Measurements from ENCODE around the gene ASNSD1. TPM values are rescaled to one million over a fixed set of nuclear protein-coding genes. Genes with fewer than 3 reads are reported as not detected.

ASNSD1 gene
- total and polyA plus RNA-seq, 2 of the 13 experiments (the other 11 are each of a cell fraction or from before 2014, with no cell fraction given): 35.1 to 96.6 TPM

DNA sequence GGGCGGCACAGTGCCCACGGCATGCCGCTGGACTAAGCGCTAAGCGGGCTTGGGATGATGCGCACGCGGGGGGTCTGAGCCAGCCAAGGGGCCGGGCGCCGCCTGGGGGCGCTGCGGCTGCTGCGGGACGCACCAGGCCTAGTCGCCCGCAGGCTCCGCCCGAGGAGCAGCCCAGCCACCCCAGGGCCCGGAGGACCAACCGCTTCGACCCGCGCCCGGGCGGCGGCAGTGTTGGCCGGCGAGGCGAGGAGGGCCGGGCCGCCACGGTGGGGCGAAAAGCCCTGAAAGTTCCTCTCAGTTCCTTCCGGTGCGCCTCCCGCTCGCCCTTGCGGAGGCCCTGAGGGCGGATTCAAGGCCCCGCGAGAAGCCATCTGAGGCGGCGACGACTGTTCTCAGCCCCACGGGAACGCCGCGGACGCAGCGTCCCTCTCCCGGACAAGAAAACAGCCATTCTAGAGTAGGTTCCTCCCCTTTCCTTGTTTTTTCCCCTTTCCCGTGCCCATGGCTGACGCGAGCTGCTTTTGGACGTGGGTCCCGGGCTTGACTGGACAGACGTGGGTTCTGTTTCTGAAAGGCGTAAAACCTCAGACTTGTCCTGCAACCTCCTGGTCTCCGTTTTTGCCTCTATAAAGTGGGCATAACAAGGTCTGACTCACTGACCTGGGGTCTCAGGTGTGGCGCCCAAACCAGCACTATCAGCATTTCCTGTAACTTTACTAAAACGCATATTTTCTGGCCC, 13.3 kb downstream of the ASNSD1 start, which contains the start of gene ANKAR (continued):
- TF ChIP-seq, protein P1, sequence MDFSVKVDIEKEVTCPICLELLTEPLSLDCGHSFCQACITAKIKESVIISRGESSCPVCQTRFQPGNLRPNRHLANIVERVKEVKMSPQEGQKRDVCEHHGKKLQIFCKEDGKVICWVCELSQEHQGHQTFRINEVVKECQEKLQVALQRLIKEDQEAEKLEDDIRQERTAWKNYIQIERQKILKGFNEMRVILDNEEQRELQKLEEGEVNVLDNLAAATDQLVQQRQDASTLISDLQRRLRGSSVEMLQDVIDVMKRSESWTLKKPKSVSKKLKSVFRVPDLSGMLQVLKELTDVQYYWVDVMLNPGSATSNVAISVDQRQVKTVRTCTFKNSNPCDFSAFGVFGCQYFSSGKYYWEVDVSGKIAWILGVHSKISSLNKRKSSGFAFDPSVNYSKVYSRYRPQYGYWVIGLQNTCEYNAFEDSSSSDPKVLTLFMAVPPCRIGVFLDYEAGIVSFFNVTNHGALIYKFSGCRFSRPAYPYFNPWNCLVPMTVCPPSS (IDR thresholded peaks at IDR 0.05): no peak
- TF ChIP-seq KLF16 (CRISPR knock-in tag; IDR thresholded peaks at IDR 0.05) (peak in 1 of 2 experiments; percentile 97; a peak in 2 of 4 replicates), ZNF781 (CRISPR knock-in tag; IDR thresholded peaks at IDR 0.05; ENCODE audit: borderline replicate concordance, not compliant biosample characterization) (peak; percentile 89), ZBTB26 (CRISPR knock-in tag; IDR thresholded peaks at IDR 0.05; ENCODE audit: borderline replicate concordance) (peak; percentile 72; the same call in 1 of the 2 replicates), HDAC2 (CRISPR knock-in tag; IDR thresholded peaks at IDR 0.05) (peak; percentile 75; the same call in 1 of the 2 replicates), TBX2 (CRISPR knock-in tag; IDR thresholded peaks at IDR 0.05; ENCODE audit: borderline replicate concordance) (peak; percentile 95), ZFAT (CRISPR knock-in tag; conservative IDR thresholded peaks at IDR 0.05) (no peak), HMG20B (CRISPR knock-in tag; conservative IDR thresholded peaks at IDR 0.05) (0 out of 2 replicates have a peak, but pooled peaks have one; percentile 25), SRSF4 (IDR thresholded peaks at IDR 0.05; ENCODE audit: low read depth, low read length, poor library complexity, severe bottlenecking) (no peak), ZNF766 (CRISPR knock-in tag; IDR thresholded peaks at IDR 0.05; ENCODE audit: borderline replicate concordance) (peak; percentile 99), CREB3 (CRISPR knock-in tag; IDR thresholded peaks at IDR 0.05) (0 out of 2 replicates have a peak, but pooled peaks have one; percentile 81), POLR2G (IDR thresholded peaks at IDR 0.05; ENCODE audit: low read depth, low read length) (peak; percentile 98), CCDC6 (CRISPR knock-in tag; IDR thresholded peaks at IDR 0.05) (peak; percentile 100), ARNT2 (CRISPR knock-in tag; IDR thresholded peaks at IDR 0.05; ENCODE audit: low read depth) (peak; percentile 100), ISL2 (CRISPR knock-in tag; IDR thresholded peaks at IDR 0.05) (peak; percentile 71; the same call in 1 of the 2 replicates)
- TF ChIP-seq, protein P2, sequence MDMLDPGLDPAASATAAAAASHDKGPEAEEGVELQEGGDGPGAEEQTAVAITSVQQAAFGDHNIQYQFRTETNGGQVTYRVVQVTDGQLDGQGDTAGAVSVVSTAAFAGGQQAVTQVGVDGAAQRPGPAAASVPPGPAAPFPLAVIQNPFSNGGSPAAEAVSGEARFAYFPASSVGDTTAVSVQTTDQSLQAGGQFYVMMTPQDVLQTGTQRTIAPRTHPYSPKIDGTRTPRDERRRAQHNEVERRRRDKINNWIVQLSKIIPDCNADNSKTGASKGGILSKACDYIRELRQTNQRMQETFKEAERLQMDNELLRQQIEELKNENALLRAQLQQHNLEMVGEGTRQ (IDR thresholded peaks at IDR 0.05; ENCODE audit: low read depth, low read length): no peak
- TF ChIP-seq, protein P2 (CRISPR knock-in tag; IDR thresholded peaks at IDR 0.05; ENCODE audit: borderline replicate concordance): no peak; the same call in 1 of the 2 replicates
- TF ChIP-seq, protein P3, sequence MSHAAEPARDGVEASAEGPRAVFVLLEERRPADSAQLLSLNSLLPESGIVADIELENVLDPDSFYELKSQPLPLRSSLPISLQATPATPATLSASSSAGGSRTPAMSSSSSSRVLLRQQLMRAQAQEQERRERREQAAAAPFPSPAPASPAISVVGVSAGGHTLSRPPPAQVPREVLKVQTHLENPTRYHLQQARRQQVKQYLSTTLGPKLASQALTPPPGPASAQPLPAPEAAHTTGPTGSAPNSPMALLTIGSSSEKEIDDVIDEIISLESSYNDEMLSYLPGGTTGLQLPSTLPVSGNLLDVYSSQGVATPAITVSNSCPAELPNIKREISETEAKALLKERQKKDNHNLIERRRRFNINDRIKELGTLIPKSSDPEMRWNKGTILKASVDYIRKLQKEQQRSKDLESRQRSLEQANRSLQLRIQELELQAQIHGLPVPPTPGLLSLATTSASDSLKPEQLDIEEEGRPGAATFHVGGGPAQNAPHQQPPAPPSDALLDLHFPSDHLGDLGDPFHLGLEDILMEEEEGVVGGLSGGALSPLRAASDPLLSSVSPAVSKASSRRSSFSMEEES (CRISPR knock-in tag; IDR thresholded peaks at IDR 0.05): peak; percentile 54; the same call in 1 of the 2 replicates
- TF ChIP-seq, protein P4, sequence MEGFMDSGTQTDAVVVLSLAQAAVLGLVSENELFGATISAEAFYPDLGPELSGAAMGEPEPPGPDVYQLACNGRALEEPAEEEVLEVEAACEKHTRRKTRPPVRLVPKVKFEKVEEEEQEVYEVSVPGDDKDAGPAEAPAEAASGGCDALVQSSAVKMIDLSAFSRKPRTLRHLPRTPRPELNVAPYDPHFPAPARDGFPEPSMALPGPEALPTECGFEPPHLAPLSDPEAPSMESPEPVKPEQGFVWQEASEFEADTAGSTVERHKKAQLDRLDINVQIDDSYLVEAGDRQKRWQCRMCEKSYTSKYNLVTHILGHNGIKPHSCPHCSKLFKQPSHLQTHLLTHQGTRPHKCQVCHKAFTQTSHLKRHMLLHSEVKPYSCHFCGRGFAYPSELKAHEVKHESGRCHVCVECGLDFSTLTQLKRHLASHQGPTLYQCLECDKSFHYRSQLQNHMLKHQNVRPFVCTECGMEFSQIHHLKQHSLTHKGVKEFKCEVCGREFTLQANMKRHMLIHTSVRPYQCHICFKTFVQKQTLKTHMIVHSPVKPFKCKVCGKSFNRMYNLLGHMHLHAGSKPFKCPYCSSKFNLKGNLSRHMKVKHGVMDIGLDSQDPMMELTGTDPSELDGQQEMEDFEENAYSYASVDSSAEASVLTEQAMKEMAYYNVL (CRISPR knock-in tag; IDR thresholded peaks at IDR 0.05; ENCODE audit: borderline replicate concordance): no peak; the same call in 1 of the 2 replicates

Data from HepG2 (cell line).